Heart left ventricle (tissue), 16 donors: ENCODE measurements around the gene SLX4IP. TPM values are rescaled to one million over a fixed set of nuclear protein-coding genes. Genes with fewer than 3 reads are reported as not detected.

ENCODE experiments used
- ATAC-seq, 4 donors: fragments of 200-7000 bp; cut with Tn5 transposase; one replicate each; pipeline ENCODE4 v1.9.1; 2020 to 2022; ENCODE audit warnings: moderate library complexity in 4 of 4, mild to moderate bottlenecking in 3 of 4, moderate number of reproducible peaks in 1 of 4
- DNase-seq, 5 donors: peaks; one replicate each; pipeline ENCODE4 v3.0.0-alpha.2; 2020
- H3K27ac ChIP-seq, 12 donors: fragments of 200-600 bp; sonication (generic) in 4 of 12; one replicate each; pipeline versions ENCODE4 v1.5.0 to v1.8.0; 2016 to 2022; ENCODE audit warnings: mild to moderate bottlenecking in 2 of 12
- H3K27me3 ChIP-seq, 9 donors: fragments of 200-600 bp; sonication (generic) in 2 of 9; one replicate each; pipeline versions ENCODE4 v1.5.1 to v1.8.0; 2016 to 2022; ENCODE audit warnings: mild to moderate bottlenecking in 3 of 9
- H3K36me3 ChIP-seq, 9 donors: fragments of 200-600 bp; sonication (generic) in 2 of 9; one replicate each; pipeline versions ENCODE4 v1.5.0 to v1.8.0; 2018 to 2022; ENCODE audit warnings: mild to moderate bottlenecking in 2 of 9
- H3K4me1 ChIP-seq, 12 donors: fragments of 200-600 bp; sonication (generic) in 4 of 12; one replicate each; pipeline versions ENCODE4 v1.5.0 to v1.8.0; 2016 to 2022; ENCODE audit warnings: mild to moderate bottlenecking in 3 of 12
- H3K4me3 ChIP-seq, 12 donors: fragments of 200-600 bp; sonication (generic) in 4 of 12; one replicate each; pipeline versions ENCODE4 v1.5.0 to v1.8.0; 2017 to 2022; ENCODE audit warnings: mild to moderate bottlenecking in 9 of 12, moderate library complexity in 4 of 12
- H3K9me3 ChIP-seq, 12 donors: fragments of 200-600 bp; sonication (generic) in 4 of 12; one replicate each; pipeline versions ENCODE4 v1.5.0 to v1.8.0; 2016 to 2022; ENCODE audit warnings: mild to moderate bottlenecking in 1 of 12
- CTCF ChIP-seq, 12 donors: fragments of 200-600 bp; sonication (generic) in 4 of 12; IDR thresholded peaks; one replicate each; pipeline versions ENCODE4 v1.5.0 to v1.8.0; 2018 to 2022; ENCODE audit warnings: antibody characterized with exemption in 12 of 12, mild to moderate bottlenecking in 5 of 12
- POLR2A ChIP-seq, 2 donors: fragments of 450-650 bp; IDR thresholded peaks; one replicate each; pipeline ENCODE4 v1.6.1; 2017; ENCODE audit warnings: antibody characterized with exemption in 2 of 2, mild to moderate bottlenecking in 2 of 2, moderate library complexity in 2 of 2
- WGBS, 4 donors: extraction: QIAGEN DNeasy Blood & Tissue Kit in 2 of 4; methylation state at CpG; one replicate each; pipeline versions ENCODE4 v1.1.5 to v1.1.7; 2013 to 2018; 5-methylcytosine and 5-hydroxymethylcytosine counted together
- intact Hi-C, 10 donors: fragments of 100-400 bp; cut with DNase I; formaldehyde crosslinking; loops; one replicate each; pipeline versions ENCODE4 v1.11.1 to v1.14.2; 2022
- polyA plus RNA-seq, 2 donors: library from polyadenylated mRNA; stranded (reverse); fragments of 200-250 nt; gene quantifications; one replicate each; pipeline ENCODE4 v1.2.3, GENCODE V29; 2013
- total RNA-seq, 9 donors: library from RNA; depleted of rRNA in 2 of 9; stranded (reverse); fragments of >200 nt in 2 of 9; fragmentation: NEBNext Ultra II Directional in 3 of 9; extraction: Animal tissue kit (Norgen Biotek cat#: 25700) in 3 of 9; gene quantifications; one replicate each; pipeline versions ENCODE4 v1.1.0 to v1.2.4, GENCODE V29; 2016 to 2023
- donor health status: ischemic (EF 13 %, LVEDD 7.1; RV severe dilation, severe dysfunction).
- donor health status: healthy with polysubstance abuse.
- donor health status: DM: no; HTN: yes; CAD: no.
- donor health status: DM: no; HTN: no; CAD: no.
- donor health status: ischemic (EF 25% LVEDD 6.9; RV normal size, moderate dysfunction).
- donor health status: ischemic (EF 25% LVEDD 5.7; RV mildly dilated, moderate dysfunction).
- donor health status: healthy.
- donor health status: DM: yes; HTN: yes; CAD: no.
- donor health status: ischemic (EF 35%, LVEDD 5.7; RV mildly dilated, moderate dysfunction).
- donor health status: nonischemic (EF 11% LVEDD 7.7; RV severe dilation, severe dysfunction).
- donor health status: DM: yes; HTN: yes; CAD: no.
- donor health status: PGD.
- donor health status: ischemic (EF 29% LVEDD 5.4; RV normal size, mild dysfunction).
- donor health status: nonischemic (EF 23%, LVEDD 6.1; RV moderate dilation, normal function).

Gene SLX4IP
- total and polyA plus RNA-seq, 11 donors, result 1.1 to 4.3 (median 2.4) TPM

- H3K36me3 ChIP-seq, result no peaks in the 10 kb centered on the region
- H3K27ac ChIP-seq, result peak overlapping the region in 1 of 12 donors; percentile 65
- WGBS, 4 donors, result 72 to 85% (median 82%) methylated on average over 4 of the region's 4 CpGs
- DNase-seq (peak in 1 of 5 donors; percentile 26), ATAC-seq (no peak)
- peak overlapping the region in 4 of 12 donors; percentile 14 to 42 (median 24) for H3K4me3 ChIP-seq
- no peak for TF ChIP-seq POLR2A (IDR thresholded peaks at IDR 0.05)
- intact Hi-C loops, result no loop called here
- peaks cover 0 to 43% (median 7%) of the 10 kb centered on the region in 12 donors for H3K4me1 ChIP-seq
- no peaks in the 10 kb centered on the region for H3K9me3 ChIP-seq
- H3K27me3 ChIP-seq, result no peaks in the 10 kb centered on the region
Measured at GRCh38 chr20:10501402-10501801, 66.3 kb downstream of the SLX4IP start.

- Histone ChIP-seq H3K36me3 (no peaks in the 10 kb centered on the region), H3K9me3 (no peaks in the 10 kb centered on the region), H3K27me3 (no peaks in the 10 kb centered on the region), H3K4me1 (peaks cover 0 to 49% (median 7%) of the 10 kb centered on the region in 12 donors), H3K27ac (peak overlapping the region in 1 of 12 donors; percentile 65), H3K4me3 (peak overlapping the region in 2 of 12 donors; percentile 22 to 42)
- WGBS, 4 donors, result 84 to 95% (median 92%) methylated on average over 4 to 5 of the region's 5 CpGs
- DNase-seq, result no peak
- intact Hi-C loops, result no loop called here
- no peak for TF ChIP-seq CTCF (IDR thresholded peaks at IDR 0.05)
- TF ChIP-seq POLR2A (IDR thresholded peaks at IDR 0.05), result no peak
- no peak for ATAC-seq
Measured at GRCh38 chr20:10502098-10502526, 67.0 kb downstream of the SLX4IP start.

GRCh38 chr20:10504608-10504993, 69.5 kb downstream of the SLX4IP start:
- Histone ChIP-seq H3K4me1 (peaks cover 0 to 59% (median 21%) of the 10 kb centered on the region in 12 donors), H3K36me3 (no peaks in the 10 kb centered on the region), H3K27ac (peak overlapping the region in 3 of 12 donors; percentile 19 to 80 (median 75)), H3K4me3 (no peak overlapping the region), H3K9me3 (no peaks in the 10 kb centered on the region), H3K27me3 (no peaks in the 10 kb centered on the region)
- WGBS, 4 donors, result 88 to 95% (median 93%) methylated on average over 7 of the region's 7 CpGs
- ATAC-seq, result no peak
- intact Hi-C loops, result no loop called here
- TF ChIP-seq CTCF (IDR thresholded peaks at IDR 0.05) (no peak), POLR2A (IDR thresholded peaks at IDR 0.05) (no peak)
- no peak for DNase-seq

GRCh38 chr20:10504994-10505730, 70.1 kb downstream of the SLX4IP start:
- intact Hi-C loops, result no loop called here
- Histone ChIP-seq H3K36me3 (no peaks in the 10 kb centered on the region), H3K9me3 (no peaks in the 10 kb centered on the region), H3K27me3 (no peaks in the 10 kb centered on the region), H3K4me3 (no peak overlapping the region), H3K4me1 (peaks cover 0 to 59% (median 21%) of the 10 kb centered on the region in 12 donors), H3K27ac (peak overlapping the region in 7 of 12 donors; percentile 21 to 80 (median 53))
- DNase-seq, result no peak
- TF ChIP-seq POLR2A (IDR thresholded peaks at IDR 0.05) (no peak), CTCF (IDR thresholded peaks at IDR 0.05) (no peak)
- 43 to 65% (median 63%) methylated on average over 5 of the region's 5 CpGs for WGBS, 4 donors
- ATAC-seq, result peak; percentile 42 to 79 (median 67)
